GM19324 (cell line): Measurements from ENCODE around the gene HBQ1.
"Not testable (repeated sequence)": the region's sequence is repeated elsewhere in the genome, so short reads cannot be mapped to it uniquely, and the experiment has no call there.

Source experiments
- ATAC-seq: cut with Tn5 transposase; IDR thresholded peaks from one replicate; pipeline ENCODE4 v1.9.1; 2021; ENCODE audit warnings: mild to moderate bottlenecking, moderate library complexity; ENCODE audit not compliant: unreplicated experiment, low FRiP score

Gene HBQ1

DNA sequence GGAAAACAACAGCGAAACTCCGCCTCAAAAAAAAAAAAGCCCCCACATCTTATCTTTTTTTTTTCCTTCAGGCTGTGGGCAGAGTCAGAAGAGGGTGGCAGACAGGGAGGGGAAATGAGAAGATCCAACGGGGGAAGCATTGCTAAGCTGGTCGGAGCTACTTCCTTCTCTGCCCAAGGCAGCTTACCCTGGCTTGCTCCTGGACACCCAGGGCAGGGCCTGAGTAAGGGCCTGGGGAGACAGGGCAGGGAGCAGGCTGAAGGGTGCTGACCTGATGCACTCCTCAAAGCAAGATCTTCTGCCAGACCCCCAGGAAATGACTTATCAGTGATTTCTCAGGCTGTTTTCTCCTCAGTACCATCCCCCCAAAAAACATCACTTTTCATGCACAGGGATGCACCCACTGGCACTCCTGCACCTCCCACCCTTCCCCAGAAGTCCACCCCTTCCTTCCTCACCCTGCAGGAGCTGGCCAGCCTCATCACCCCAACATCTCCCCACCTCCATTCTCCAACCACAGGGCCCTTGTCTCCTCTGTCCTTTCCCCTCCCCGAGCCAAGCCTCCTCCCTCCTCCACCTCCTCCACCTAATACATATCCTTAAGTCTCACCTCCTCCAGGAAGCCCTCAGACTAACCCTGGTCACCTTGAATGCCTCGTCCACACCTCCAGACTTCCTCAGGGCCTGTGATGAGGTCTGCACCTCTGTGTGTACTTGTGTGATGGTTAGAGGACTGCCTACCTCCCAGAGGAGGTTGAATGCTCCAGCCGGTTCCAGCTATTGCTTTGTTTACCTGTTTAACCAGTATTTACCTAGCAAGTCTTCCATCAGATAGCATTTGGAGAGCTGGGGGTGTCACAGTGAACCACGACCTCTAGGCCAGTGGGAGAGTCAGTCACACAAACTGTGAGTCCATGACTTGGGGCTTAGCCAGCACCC, 5.0 kb upstream of the HBQ1 start:
- ATAC-seq, result no peak

DNA sequence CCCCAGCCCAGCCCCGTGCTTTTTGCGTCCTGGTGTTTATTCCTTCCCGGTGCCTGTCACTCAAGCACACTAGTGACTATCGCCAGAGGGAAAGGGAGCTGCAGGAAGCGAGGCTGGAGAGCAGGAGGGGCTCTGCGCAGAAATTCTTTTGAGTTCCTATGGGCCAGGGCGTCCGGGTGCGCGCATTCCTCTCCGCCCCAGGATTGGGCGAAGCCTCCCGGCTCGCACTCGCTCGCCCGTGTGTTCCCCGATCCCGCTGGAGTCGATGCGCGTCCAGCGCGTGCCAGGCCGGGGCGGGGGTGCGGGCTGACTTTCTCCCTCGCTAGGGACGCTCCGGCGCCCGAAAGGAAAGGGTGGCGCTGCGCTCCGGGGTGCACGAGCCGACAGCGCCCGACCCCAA, 4.3 kb upstream of the HBQ1 start:
- ATAC-seq, result not testable (repeated sequence)

DNA sequence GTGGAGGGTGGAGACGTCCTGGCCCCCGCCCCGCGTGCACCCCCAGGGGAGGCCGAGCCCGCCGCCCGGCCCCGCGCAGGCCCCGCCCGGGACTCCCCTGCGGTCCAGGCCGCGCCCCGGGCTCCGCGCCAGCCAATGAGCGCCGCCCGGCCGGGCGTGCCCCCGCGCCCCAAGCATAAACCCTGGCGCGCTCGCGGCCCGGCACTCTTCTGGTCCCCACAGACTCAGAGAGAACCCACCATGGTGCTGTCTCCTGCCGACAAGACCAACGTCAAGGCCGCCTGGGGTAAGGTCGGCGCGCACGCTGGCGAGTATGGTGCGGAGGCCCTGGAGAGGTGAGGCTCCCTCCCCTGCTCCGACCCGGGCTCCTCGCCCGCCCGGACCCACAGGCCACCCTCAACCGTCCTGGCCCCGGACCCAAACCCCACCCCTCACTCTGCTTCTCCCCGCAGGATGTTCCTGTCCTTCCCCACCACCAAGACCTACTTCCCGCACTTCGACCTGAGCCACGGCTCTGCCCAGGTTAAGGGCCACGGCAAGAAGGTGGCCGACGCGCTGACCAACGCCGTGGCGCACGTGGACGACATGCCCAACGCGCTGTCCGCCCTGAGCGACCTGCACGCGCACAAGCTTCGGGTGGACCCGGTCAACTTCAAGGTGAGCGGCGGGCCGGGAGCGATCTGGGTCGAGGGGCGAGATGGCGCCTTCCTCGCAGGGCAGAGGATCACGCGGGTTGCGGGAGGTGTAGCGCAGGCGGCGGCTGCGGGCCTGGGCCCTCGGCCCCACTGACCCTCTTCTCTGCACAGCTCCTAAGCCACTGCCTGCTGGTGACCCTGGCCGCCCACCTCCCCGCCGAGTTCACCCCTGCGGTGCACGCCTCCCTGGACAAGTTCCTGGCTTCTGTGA, 3.5 kb upstream of the HBQ1 start, which contains the start of gene HBA1:
TSS of gene HBA1 (plus strand) at position 204 of the 906 bp plus-strand sequence. CDS start at position 241, 37 bp downstream.
- not testable (repeated sequence) for ATAC-seq

DNA sequence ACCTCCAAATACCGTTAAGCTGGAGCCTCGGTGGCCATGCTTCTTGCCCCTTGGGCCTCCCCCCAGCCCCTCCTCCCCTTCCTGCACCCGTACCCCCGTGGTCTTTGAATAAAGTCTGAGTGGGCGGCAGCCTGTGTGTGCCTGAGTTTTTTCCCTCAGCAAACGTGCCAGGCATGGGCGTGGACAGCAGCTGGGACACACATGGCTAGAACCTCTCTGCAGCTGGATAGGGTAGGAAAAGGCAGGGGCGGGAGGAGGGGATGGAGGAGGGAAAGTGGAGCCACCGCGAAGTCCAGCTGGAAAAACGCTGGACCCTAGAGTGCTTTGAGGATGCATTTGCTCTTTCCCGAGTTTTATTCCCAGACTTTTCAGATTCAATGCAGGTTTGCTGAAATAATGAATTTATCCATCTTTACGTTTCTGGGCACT, 2.9 kb upstream of the HBQ1 start:
- no peak for ATAC-seq

DNA sequence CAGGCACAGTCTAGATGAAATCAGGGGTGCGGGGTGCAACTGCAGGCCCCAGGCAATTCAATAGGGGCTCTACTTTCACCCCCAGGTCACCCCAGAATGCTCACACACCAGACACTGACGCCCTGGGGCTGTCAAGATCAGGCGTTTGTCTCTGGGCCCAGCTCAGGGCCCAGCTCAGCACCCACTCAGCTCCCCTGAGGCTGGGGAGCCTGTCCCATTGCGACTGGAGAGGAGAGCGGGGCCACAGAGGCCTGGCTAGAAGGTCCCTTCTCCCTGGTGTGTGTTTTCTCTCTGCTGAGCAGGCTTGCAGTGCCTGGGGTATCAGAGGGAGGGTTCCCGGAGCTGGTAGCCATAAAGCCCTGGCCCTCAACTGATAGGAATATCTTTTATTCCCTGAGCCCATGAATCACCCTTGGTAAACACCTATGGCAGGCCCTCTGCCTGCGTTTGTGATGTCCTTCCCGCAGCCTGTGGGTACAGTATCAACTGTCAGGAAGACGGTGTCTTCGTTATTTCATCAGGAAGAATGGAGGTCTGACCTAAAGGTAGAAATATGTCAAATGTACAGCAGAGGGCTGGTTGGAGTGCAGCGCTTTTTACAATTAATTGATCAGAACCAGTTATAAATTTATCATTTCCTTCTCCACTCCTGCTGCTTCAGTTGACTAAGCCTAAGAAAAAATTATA, 2.1 kb upstream of the HBQ1 start:
- ATAC-seq, result no peak

DNA sequence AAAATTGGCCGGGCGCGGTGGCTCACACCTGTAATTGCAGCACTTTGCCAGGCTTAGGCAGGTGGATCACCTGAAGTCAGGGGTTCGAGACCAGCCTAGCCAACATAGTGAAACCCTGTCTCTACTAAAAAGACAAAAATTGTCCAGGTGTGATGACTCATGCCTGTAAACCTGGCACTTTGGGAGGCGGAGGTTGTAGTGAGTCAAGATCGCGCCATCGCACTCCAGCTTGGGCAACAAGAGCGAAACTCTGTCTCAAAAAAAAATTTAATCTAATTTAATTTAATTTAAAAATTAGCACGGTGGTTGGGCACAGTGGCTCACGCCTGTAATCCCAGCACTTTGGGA, 1.6 kb upstream of the HBQ1 start:
- no peak for ATAC-seq

DNA sequence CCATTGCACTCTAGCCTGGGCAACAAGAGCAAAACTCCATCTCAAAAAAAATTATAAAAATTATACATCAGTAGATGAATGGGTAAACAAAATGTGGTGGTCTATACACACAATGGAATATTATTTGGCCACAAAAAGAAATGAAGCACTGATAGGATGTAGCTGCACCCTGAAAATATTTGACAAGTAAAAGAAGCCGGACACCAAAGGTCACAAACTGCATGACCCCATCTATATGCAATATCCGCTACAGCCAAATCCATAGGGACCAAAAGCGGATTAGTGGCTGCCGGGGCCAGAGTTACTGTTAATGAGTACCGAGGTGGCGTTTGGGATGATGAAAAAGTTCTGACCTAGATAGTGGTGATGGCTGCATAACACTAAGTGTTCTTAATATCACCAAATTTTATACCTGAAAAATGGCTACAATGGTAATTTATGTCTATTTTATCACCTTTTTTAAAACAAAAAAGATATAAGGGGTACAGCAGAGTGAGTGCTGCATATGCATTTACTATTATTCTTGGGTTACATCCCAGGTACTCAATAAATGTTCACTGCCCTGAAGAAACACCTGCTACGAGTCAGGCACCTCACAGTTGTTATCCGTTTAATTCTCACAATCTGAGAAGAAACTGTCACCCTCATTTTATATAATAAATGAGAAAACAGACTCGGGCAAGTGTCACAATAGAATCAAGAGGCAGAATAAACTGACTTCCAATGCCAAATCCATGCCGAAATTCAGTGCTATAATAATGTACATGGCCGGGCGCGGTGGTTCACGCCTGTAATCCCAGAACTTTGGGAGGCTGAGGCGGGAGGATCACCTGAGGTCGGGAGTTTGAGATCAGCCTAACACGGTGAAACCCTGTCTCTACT, 807 bp upstream of the HBQ1 start:
- ATAC-seq, result no peak

DNA sequence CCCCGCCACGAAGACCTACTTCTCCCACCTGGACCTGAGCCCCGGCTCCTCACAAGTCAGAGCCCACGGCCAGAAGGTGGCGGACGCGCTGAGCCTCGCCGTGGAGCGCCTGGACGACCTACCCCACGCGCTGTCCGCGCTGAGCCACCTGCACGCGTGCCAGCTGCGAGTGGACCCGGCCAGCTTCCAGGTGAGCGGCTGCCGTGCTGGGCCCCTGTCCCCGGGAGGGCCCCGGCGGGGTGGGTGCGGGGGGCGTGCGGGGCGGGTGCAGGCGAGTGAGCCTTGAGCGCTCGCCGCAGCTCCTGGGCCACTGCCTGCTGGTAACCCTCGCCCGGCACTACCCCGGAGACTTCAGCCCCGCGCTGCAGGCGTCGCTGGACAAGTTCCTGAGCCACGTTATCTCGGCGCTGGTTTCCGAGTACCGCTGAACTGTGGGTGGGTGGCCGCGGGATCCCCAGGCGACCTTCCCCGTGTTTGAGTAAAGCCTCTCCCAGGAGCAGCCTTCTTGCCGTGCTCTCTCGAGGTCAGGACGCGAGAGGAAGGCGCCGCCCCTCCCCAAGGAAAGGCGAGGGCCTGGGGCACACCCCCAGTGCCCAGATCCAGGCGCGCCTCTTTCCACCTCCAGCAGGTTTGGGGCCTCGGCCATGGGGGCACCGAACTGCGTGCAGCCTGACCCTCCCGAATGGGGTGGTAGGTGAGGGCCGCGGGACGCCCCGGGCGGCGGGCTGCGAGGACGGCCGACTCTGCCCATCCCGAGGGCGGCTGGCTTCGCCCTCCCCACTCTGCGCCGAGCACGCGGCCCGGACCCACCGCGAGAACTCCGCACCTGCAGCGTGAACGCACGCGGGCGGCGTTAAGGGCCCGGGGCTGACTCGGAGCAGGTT, 664 bp downstream of the HBQ1 start:
- no peak for ATAC-seq

DNA sequence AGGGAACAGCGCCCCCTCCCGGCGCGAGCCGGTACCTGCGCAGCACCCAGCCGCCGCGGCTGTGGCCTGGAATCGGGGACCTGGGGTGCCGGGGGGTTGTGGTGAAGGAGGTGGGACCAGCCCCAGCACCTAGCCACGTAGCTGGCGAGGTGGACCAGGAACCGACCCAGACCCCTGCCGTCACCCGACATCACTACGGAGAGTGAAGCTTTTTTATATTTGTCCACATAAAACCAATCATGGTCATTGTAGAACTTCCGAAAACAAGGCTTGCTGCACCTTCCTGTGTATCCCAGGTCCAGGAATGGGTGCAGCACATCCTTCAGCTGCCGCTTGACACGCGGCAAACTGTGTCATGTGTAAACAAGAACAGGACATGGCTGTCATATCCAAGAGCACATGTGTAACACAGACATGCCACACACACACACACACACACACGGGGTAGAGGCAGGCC, 1.3 kb downstream of the HBQ1 start:
- no peak for ATAC-seq

DNA sequence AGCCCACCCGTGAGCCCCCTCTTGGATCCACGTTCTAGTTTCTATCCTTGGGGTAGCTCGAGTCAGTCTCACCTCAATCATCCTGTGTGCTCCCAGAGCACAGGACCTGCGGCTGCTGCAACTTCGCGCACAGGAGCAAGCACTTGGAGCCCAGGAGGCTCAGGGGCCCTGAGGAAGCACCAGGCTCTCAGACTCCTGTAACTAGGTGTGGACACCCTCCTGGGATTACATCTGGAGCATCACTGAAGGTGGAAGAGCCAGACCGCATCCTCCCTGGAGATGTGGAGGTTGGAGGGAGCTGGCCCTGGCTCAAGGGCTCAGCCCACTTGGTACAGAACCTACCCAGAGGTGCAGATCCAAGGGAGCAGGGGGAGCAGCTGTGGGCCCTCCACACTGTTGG, 2.7 kb downstream of the HBQ1 start:
- no peak for ATAC-seq

DNA sequence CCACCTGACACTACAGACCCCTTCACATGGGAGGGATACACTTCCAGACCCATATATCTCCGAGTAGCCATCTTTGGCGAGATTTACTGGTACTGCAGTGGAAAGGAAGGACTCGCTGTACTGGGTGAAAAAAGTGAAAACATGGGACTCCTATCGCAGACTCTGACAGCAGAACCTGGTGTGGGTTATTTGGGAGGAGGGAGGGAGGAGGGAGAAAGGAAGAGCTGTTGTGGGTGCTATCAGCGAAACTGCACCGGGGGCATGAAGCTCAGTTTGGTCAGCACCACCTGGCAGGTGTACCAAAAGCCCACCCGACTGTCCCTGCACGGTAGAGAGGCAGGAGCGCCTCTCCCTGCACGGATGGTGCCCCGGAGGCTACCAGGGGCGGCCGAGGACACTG, 5.0 kb downstream of the HBQ1 start:
- no peak for ATAC-seq

DNA sequence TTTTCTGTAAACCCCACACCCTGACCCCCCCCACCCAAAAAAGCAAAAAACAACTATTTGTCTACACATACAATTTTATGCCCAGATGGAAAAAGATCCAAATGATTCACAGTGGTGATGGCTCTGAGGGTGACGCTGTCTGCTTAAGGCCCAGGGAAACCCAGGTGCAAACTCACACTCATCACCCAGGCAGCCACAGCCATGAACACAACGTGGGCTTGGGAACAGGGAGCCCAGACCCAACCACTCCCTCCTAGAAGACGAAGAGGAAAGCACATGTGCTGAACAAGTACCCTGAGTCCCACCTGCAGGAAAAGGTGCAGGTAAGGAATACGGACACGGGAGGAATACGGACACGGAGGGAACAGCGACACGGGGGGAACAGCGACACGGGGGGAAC, 5.4 kb downstream of the HBQ1 start:
- ATAC-seq, result no peak

DNA sequence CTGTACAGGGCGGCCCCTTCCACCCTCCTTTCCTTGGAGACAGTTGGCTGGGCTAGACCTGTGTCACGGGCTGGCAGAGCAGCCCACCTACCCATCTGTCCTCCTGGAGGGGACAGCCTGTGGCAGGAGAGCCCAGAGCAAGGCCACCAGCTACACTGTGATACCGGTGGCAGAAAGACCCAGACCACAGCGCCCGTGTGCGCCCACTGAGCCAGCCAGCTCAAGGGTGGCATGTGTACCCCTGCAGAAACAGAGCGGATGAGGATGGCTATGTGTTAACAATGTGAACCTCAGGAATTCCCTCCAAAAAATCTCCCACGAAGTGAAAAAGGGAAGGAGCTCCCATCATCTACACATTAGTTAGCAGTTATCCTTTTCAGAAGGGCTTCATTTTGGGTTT, 7.1 kb downstream of the HBQ1 start:
- no peak for ATAC-seq

DNA sequence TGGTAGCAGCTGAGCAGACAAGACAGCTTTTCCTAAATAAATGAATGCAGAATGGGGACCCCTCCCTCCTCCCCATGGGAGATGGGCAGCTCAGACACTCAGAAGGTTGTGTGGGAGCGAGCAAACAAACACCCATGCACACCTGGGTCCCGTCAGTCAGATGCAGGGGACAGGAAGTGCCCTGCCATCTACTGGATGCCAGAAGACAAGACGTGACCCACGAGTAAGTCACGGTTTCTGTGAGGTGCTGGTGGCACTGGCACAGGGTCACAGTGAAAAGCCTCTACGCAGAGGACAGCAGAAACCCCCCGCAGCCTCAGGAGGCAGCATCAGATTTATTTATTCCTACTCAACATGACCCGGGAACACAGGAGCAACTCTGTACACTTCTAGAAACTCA, 8.4 kb downstream of the HBQ1 start:
- no peak for ATAC-seq

DNA sequence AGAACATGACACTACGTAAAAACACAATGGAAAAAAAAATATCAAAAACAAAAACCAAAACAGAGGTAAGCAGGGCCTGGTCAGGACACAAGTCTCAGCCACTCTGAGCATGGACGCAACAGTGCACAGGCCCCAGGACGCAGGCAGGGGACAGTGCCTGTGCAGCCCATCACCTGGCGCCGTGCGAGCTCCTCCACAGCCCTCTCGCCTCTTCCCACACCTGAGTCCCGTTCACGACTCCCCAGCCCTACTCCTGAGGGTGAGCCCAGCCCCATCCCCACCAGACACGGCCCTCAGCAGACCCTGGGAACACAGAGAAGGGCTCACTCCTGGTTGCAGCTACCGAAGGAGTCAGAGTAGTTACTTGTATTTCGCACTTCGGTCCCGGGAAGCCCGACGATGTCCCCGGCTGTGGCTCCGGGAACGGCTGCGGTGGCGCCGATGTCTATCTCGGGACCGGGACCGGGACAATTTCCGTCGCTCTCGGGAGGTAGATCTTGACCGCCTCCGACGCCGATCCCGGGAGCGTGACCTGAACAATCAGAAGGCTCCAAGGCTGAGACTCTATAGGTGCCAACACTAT, 9.4 kb downstream of the HBQ1 start:
- no peak for ATAC-seq

DNA sequence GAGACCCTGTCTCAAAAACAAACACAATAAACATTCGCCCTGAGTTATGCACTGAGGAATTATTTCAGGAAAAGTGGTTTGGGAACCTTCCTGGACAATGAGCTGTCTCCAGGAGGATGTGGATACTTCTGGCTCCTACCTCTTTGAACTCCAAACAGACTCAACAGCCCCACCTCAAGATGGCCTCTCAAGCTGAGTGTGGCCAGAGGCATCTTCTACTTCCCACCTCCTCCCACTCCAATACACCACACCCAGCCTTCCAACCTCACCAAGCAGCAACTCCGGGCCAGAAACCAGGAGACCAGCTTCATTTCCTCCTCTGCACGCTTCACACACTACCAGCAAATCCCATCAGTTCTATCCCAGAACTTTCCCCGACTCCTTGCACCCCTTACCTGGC, 11.6 kb downstream of the HBQ1 start:
- no peak for ATAC-seq

DNA sequence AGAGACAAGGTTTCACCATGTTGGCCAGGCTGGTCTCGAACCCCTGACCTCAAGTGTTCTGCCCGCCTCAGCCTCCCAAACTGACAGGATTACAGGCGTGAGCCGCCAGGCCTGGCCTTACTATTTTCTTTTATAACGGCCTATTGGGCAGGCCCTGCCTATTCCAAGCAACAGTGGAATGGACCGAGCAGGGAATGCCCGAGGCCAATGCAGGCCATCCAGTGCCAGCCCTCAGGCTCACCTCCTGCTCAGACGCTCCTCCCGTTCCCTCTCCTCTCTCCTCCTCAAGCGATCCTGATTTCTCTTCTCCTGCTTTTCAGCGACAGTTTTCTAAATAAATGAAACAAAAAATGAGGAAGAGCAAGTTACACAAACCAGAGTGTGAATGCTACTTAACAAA, 12.4 kb downstream of the HBQ1 start:
- ATAC-seq, result no peak

DNA sequence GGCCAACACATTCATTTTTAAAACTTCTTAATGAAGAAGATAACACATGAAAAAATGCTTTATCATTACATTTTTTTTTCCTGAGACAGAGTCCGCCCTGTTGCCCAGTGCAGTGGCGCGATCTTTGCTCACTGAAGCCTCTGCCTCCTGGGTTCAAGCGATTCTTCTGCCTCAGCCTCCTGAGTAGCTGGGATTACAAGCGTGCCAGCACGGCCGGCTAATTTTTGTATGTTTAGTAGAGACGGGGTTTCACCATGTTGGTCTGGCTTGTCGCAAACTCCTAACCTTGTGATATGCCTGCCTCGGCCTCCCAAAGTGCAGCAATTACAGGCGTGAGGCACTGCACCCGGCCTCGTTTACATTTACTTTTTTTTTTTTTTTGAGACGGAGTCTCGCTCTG, 13.2 kb downstream of the HBQ1 start:
- no peak for ATAC-seq
